NOMO-1 treated with dmso at 0.1 percent for 144 hours (cell line): ENCODE results near the gene PGA4.
"Not testable (repeated sequence)": the region's sequence is repeated elsewhere in the genome, so short reads cannot be mapped to it uniquely, and the experiment has no call there.

ENCODE experiments used
- DNase-seq: peaks from one replicate; lab custom pipeline; 2025; ENCODE audit not compliant: unreplicated experiment; lab: John Stamatoyannopoulos, UW

PGA4 gene

GRCh38 chr11:61222047-61222446, at the start of gene PGA4:
Gene PGA4 (plus strand): TSS chr11:61222347. CDS start chr11:61222401, 54 bp downstream.
- not testable (repeated sequence) for DNase-seq

DNA sequence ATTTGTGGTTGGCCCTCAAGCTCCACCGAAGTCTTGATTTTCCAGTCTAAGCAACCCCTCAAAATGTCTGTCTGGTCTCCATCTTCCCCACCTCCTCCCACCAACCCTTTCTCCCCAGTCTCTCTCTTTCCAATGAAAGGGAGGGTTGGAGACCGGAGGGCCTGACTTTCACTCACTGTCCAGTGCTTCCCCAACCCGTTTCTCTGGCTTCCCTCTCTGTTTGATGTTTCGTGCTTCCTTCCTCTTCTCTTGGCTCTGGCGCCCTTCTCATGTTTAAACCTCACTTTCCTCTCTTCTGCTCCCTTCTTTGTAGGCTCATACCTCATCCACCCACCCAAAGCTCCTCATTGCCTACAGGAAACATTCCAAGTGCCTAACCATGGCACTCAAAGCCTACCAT, 49.8 kb upstream of the PGA4 start:
- no peak for DNase-seq

GRCh38 chr11:61172888-61173287, 49.3 kb upstream of the PGA4 start:
- DNase-seq, result no peak

DNA sequence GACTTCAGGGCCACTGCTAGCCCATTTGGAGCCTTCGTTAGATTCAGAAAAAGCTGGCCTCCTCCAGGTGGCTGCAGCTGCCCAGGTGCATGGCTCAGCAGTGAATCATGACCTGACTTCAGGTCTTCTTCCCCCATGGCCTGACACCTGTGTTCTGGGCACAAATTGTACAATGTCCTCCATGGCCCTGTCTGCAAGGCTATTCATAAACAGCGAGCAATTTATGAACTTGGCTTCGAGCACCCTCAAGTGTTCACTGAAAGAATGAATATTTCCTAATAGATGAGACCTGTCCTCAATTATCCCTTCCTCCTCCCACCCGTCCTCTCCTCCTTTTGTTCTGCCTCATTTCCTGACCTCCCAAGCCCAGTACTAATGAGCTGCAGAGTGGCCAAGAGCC, 48.7 kb upstream of the PGA4 start:
- DNase-seq, result no peak

GRCh38 chr11:61174273-61174672, 47.9 kb upstream of the PGA4 start:
- DNase-seq, result no peak

DNA sequence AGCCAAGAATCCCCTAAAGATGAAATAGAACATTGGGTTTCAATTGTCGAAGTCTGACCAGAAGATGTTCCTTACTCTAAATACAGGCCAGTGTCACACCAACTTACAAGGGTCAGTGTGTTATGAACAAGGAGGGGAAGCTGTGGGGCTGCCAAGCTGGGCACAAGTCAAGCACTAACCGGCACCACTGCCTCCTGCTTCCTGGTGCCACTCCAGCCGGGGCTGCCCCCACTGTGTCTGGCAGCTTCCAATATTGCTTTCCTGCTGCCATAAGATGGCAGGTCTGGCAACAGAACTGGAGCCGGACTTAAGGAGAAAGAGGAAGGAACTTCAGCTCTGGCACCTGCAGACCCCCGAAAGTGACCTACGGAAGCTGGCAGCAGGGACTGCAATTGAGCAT, 47.2 kb upstream of the PGA4 start:
- DNase-seq, result no peak

GRCh38 chr11:61176446-61176845, 45.7 kb upstream of the PGA4 start:
- DNase-seq, result no peak

DNA sequence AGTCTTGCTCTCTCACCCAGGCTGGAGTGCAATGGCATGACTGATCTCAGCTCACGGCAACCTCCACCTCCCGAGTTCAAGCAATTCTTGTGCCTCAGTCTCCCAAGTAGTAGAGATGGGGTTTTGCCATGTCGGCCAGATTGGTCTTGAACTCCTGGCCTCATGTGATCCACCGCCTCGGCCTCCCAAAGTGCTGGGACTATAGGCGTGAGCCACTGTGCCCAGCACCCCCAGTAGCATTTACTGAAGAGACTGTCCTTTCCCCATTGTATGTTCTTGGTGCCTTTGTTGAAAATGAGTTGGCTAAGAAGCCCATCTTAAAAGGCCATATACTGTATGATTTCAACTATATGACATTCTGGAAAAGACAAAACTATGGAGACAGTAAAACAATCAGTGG, 41.9 kb upstream of the PGA4 start:
- DNase-seq, result not testable (repeated sequence)

- no peak for DNase-seq
Measured at GRCh38 chr11:61181489-61181888, 40.7 kb upstream of the PGA4 start.

DNA sequence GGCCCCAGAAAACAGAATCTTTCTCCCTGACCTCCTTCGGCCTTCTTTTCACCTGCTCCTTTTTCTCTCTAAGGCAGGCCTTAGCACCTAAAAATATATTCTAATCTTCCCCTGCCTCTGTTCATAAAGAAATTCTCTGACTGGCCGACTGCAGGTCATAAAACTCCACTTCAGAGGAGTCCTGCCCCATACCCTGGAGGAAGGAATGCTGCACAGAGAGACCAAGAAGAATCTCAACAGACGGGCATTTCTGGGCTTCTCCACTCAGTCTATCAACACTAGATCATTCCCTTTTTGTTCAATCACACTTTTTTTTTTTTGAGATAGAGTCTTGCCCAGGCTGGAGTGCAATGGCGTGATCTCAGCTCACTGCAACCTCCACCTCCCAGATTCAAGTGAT, 38.5 kb upstream of the PGA4 start:
- no peak for DNase-seq

GRCh38 chr11:61186504-61186903, 35.6 kb upstream of the PGA4 start:
- DNase-seq, result no peak

DNA sequence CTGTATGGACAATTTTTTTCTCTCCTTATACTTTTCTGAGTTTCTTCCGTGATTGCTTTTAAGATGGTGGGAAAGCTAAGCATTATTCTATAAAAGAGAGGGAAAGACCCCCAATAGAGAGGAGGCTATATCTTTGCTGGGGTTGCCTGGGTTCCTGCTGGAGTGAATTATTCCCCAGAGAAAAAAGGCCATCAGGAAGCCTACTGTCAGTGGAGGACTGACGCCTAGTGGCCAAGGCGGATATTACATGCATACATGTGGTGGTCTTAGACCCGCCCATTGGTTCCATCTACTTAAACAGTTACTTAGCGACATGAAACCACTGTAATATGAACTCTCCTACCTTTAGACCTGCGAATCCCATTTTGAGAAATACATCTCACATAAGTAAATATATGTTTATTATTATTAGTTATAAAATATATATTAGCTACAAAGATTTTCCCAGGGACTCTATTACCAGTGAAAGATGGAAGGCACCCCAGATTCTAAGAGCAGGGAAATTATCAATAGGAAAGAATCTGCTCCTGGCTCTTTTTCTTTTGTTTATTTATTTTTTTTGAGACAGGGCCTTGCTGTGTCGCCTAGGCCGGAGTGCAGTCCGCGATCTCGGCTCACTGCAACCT, 34.5 kb upstream of the PGA4 start:
- peak; percentile 23 for DNase-seq

- no peak for DNase-seq
Measured at GRCh38 chr11:61189933-61190332, 32.2 kb upstream of the PGA4 start.

- DNase-seq, result no peak
Measured at GRCh38 chr11:61193596-61193995, 28.6 kb upstream of the PGA4 start.

GRCh38 chr11:61194169-61194671, 27.9 kb upstream of the PGA4 start:
- no peak for DNase-seq

GRCh38 chr11:61194981-61195695, 27.0 kb upstream of the PGA4 start:
- DNase-seq, result no peak

DNA sequence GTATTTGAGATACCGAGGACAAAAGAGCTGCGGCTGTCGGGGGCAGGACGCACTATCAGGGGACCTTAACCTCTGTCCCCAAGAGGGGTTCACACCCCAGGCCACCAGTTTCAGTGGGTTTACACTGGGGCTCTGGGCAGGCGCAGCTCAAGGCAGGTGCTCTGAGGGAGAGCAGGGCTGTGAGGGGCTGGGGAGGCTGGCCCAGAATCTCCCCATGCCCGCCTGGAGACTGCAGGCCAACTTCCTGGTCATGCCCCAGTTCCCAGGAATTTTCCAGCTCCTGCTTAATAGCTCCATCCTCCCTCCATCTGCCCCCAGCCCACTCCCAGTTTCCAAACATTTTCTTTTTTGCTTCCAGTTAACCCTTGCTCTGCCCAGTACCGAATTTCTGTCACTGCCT, 26.4 kb upstream of the PGA4 start:
- no peak for DNase-seq

DNA sequence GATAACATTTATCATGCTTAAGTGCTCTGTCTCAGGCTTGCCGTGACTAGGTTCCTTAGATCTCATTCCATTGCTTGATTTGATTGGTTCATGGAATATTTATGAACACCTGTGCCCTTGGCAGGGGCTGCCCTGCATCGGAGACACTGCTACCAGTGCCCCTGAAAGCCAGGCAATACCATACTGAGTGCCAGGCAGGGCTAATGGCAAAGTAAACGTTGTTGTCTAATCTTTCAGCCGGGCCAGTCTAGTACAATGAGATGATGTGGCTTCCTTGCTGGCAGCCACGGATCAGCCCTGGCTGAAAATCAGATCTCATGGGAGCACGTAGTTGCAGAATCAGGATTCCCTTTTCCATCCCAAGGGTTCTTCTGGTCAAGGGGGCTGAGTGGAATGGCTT, 23.8 kb upstream of the PGA4 start:
- no peak for DNase-seq

DNA sequence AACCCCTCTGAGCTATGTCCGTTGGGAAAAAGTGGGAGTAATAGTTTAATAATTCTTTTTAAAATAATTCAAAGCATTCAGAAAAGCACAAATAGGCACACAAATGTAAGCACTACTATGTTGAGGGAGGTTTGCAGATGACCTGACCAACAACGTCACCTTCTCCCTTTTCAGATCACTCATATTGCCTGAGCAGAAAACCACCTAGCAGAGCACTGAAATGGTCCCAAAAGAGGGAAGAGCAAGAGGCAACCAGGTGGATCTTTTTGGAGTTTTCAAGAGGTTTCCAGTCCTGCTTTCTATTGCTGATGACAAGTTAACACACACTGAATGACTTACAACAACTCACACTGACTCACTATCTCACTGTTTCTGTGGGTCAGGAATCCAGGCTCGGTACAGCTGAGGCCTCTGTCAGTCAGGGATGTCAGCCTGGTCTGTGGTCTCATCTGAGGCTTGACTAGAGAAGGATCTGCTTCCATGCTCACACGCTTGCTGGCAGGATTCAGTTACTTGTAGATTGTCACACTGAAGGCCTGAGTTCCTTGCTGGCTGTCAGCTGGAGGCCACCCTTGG, 23.1 kb upstream of the PGA4 start:
- DNase-seq, result no peak

DNA sequence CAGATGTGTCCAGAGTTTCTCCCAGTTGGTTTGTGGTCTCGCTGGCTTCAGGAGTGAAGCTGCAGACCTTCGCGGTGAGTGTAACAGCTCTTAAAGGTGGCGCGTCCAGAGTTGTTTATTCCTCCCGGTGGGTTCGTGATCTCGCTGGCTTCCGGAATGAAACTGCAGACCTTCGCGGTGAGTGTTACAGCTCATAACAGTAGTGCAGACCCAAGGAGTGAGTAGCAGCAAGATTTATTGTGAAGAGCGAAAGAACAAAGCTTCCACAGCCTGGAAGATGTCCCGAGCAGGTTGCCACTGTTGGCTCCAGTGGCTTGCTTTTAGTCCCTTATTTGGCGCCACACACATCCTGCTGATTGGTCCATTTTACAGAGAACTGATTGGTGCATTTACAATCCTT, 20.7 kb upstream of the PGA4 start:
- no peak for DNase-seq

- DNase-seq, result not testable (repeated sequence)
Measured at GRCh38 chr11:61202950-61203746, 19.0 kb upstream of the PGA4 start, which contains the start of gene PGA3. Gene PGA3 (plus strand): TSS chr11:61203515. CDS start chr11:61203565, 50 bp downstream.
